Activated CD8-positive, alpha-beta memory T cell treated with anti-CD3 and anti-CD28 coated beads for 24 hours (primary cell): ENCODE data around the gene ANKRD18B.
"Not testable (repeated sequence)": the region's sequence is repeated elsewhere in the genome, so short reads cannot be mapped to it uniquely, and the experiment has no call there.

Source experiments
- DNase-seq: peaks from one replicate; pipeline ENCODE4 v3.0.0-alpha.2; 2020

Gene ANKRD18B

DNA sequence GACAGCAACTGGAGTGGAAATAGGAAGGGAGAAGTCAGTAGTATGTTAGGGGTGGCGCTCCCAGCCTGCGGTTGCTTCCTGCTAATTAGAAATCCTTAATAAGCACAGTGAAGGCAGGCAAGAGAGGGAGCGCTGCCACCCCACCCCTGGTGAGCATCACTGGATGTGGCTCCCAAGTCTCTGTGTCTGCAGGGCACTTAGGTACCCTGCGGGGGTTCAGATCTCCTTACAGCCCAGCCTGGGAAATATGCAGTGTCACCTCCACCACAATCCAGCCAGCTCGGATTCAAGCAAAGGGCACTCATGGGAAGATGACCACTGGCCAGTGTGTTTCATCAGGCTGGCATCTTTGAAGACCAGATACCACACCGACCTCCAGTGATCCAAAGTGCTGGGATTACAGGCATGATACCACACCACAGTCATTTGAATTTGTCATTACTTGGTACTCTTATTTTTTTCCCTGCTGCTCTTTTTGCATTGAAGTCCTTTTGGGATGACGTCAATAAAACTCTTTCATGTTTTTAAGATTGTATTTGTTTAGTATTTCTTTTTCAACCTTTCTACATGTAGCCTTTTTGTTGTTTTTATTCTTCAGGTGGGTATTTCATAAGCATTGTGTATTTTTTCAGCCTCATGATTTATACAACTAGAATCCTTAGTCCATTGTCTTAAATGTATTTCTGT is 90.1 kb downstream of the ANKRD18B start:
- DNase-seq: no peak

DNA sequence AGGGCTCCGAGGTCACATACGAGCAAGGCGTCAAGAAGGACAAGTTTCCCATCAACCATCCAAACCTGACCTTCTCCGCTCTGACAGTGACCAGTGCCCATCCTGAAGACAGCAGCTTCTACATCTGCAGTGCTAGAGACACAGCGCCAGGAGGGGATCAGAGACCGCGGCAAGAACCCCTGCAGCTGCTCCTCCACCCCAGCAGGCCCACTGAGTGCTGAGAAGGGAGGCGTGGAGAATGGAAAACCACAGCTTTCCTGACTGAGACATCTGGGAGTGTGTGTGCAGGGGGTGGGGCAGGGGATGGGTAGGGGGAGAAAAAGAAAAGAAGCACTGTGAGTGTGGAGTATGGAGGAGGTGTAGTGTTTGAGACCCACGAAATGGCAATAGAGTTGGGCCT is 94.3 kb downstream of the ANKRD18B start:
- DNase-seq: not testable (repeated sequence)

DNA sequence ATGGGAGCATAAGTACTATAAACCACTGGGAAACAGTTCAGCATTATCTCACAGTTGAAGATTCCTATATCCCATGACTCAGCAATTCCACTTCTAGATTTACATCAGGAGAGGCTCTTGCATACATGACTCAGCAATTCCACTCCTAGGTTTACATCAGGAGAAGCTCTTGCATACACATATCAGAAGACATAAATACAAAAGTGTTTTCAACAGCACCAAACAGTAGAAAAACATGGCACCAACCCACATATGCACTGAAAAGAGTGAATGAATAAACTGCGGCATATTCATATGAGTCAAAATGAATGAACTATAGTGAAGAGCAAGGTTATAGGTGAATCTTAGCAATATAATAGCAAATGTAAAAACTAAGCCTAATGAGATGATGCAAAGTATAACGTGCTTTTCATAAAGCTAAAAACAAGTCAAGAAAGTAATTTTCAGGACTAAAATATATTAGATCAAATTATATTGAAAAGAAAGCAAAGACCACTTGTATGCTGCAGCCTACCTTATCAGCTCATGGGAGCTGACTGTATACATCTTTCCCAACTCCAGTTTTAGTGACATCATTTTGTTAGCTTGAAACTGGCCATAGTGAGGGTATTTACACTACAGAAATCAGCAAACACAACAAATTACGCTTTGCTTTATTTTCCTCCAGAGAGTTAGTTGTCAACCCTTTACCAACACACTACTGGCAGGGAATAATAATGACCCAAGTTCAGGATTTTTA is 95.8 kb downstream of the ANKRD18B start:
- no peak for DNase-seq

DNA sequence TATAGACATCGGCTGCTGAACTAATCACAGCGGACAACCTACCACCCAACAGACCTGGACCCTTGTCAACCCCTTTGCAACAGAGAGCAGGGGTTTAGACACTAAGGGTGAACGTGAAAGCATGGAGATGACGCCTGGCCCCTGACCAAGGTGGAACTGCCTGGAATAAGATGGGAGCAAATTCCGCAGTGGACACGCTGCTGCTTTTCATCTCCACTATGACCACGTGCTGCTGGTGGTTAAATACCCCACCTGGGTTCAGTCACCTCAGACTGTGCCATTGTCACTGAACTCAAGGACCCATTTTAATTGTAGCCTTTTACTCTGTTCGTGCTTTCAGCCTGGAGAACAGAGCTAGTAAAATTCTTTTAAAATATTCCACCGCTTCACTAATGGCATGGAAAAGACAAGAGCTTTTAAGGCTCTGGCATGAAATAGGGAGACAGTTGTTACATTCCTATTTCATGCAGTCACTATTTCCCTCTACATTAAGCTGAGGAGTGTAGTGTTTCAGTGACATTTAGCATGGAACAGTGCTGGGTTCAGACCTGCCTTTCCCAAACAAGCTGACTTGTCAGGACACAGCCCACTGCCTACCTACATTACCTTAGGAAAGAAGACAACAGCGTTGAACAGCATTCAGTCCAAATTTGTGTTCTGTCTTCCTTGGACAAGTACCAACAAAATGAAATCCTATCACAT is 96.8 kb downstream of the ANKRD18B start:
- no peak for DNase-seq
